ENCODE data around the gene CDK11A.
"Not testable (repeated sequence)": the region's sequence is repeated elsewhere in the genome, so short reads cannot be mapped to it uniquely, and the experiment has no call there.

CDK11A gene

GRCh38 chr1:1677718-1678580 is 46.2 kb downstream of the CDK11A start:
- H3K79me2 ChIP-seq (ENCODE audit: control insufficient read depth, low read length), result peaks cover 16% of the 10 kb centered on the region
- no peaks in the 10 kb centered on the region for H3K9me2 ChIP-seq (replicated peaks; ENCODE audit: control insufficient read depth, low read length)
- no peaks in the 10 kb centered on the region for H3K27me3 ChIP-seq (ENCODE audit: control insufficient read depth, low read length)
- H4K20me1 ChIP-seq (ENCODE audit: control insufficient read depth, insufficient read depth, low read depth, low read length), result no peaks in the 10 kb centered on the region
- H3F3A ChIP-seq (ENCODE audit: control insufficient read depth, insufficient read depth), result no peaks in the 10 kb centered on the region; the same call in 1 of the 2 replicates
- peak overlapping the region; percentile 75 for H3K4me2 ChIP-seq (ENCODE audit: low read length)
- TF ChIP-seq EZH2phosphoT487 (IDR thresholded peaks at IDR 0.05; ENCODE audit: borderline replicate concordance, low read length) (no peak), CTCF (IDR thresholded peaks at IDR 0.05; ENCODE audit: low read depth, low read length, poor library complexity, severe bottlenecking) (no peak)
- peak overlapping the region; percentile 72 for H3K27ac ChIP-seq (ENCODE audit: low read depth, low read length)
- peaks cover 24% of the 10 kb centered on the region for H3K4me1 ChIP-seq (ENCODE audit: control insufficient read depth, low read length)
- no peaks in the 10 kb centered on the region for H3K36me3 ChIP-seq (ENCODE audit: control insufficient read depth, low read length)
- no peaks in the 10 kb centered on the region for H3K9me3 ChIP-seq (ENCODE audit: control insufficient read depth, insufficient read depth, low read length)
- H3K4me3 ChIP-seq (ENCODE audit: low read length), result peak overlapping the region; percentile 65

GRCh38 chr1:1676087-1676486 is 48.1 kb downstream of the CDK11A start:
- not testable (repeated sequence) for H3K4me3 ChIP-seq (ENCODE audit: low read length); H3F3A ChIP-seq (ENCODE audit: control insufficient read depth, insufficient read depth); H3K4me2 ChIP-seq (ENCODE audit: low read length); H3K9me3 ChIP-seq (ENCODE audit: control insufficient read depth, insufficient read depth, low read length); H3K9me2 ChIP-seq (replicated peaks; ENCODE audit: control insufficient read depth, low read length); H3K27ac ChIP-seq (ENCODE audit: low read depth, low read length); H3K36me3 ChIP-seq (ENCODE audit: control insufficient read depth, low read length); H4K20me1 ChIP-seq (ENCODE audit: control insufficient read depth, insufficient read depth, low read depth, low read length); H3K79me2 ChIP-seq (ENCODE audit: control insufficient read depth, low read length); H3K27me3 ChIP-seq (ENCODE audit: control insufficient read depth, low read length)
- H3K4me1 ChIP-seq (ENCODE audit: control insufficient read depth, low read length), result peaks cover 24% of the 10 kb centered on the region

- H3K27me3 ChIP-seq (ENCODE audit: control insufficient read depth, low read length); H3K9me2 ChIP-seq (replicated peaks; ENCODE audit: control insufficient read depth, low read length); H3K4me3 ChIP-seq (ENCODE audit: low read length); H3K79me2 ChIP-seq (ENCODE audit: control insufficient read depth, low read length); H4K20me1 ChIP-seq (ENCODE audit: control insufficient read depth, insufficient read depth, low read depth, low read length); H3K9me3 ChIP-seq (ENCODE audit: control insufficient read depth, insufficient read depth, low read length); H3K27ac ChIP-seq (ENCODE audit: low read depth, low read length); H3K4me2 ChIP-seq (ENCODE audit: low read length); H3F3A ChIP-seq (ENCODE audit: control insufficient read depth, insufficient read depth): not testable (repeated sequence)
- peaks cover 13% of the 10 kb centered on the region for H3K36me3 ChIP-seq (ENCODE audit: control insufficient read depth, low read length)
- peaks cover 24% of the 10 kb centered on the region for H3K4me1 ChIP-seq (ENCODE audit: control insufficient read depth, low read length)
These were observed 48.9 kb downstream of the CDK11A start for GRCh38 chr1:1675218-1675617.

- H4K20me1 ChIP-seq (ENCODE audit: control insufficient read depth, insufficient read depth, low read depth, low read length); H3K27me3 ChIP-seq (ENCODE audit: control insufficient read depth, low read length); H3K4me2 ChIP-seq (ENCODE audit: low read length); H3K9me3 ChIP-seq (ENCODE audit: control insufficient read depth, insufficient read depth, low read length); H3K9me2 ChIP-seq (replicated peaks; ENCODE audit: control insufficient read depth, low read length); H3K79me2 ChIP-seq (ENCODE audit: control insufficient read depth, low read length); H3K4me3 ChIP-seq (ENCODE audit: low read length); H3F3A ChIP-seq (ENCODE audit: control insufficient read depth, insufficient read depth); H3K27ac ChIP-seq (ENCODE audit: low read depth, low read length): not testable (repeated sequence)
- peaks cover 24% of the 10 kb centered on the region for H3K4me1 ChIP-seq (ENCODE audit: control insufficient read depth, low read length)
- H3K36me3 ChIP-seq (ENCODE audit: control insufficient read depth, low read length), result peaks cover 14% of the 10 kb centered on the region
These were observed 49.4 kb downstream of the CDK11A start for GRCh38 chr1:1674806-1675205.
